Measurements from ENCODE around the gene MYL4. TPM values are rescaled to one million over a fixed set of nuclear protein-coding genes. Genes with fewer than 3 reads are reported as not detected.
A peak's percentile ranks its signal among the peaks of the same experiment; 100 is the strongest.

The MYL4 gene
- total and polyA plus RNA-seq, 10 of the 15 experiments (the other 5 are each of a cell fraction or from before 2014, with no cell fraction given): 0.23 to 1.6 (median 0.58) TPM; not detected in 3

- TF ChIP-seq CUX1 (IDR thresholded peaks at IDR 0.05; ENCODE audit: insufficient replicate concordance, low read depth, low read length): no peak
- no peak for TF ChIP-seq TCF12 (IDR thresholded peaks at IDR 0.05; ENCODE audit: low read depth, low read length)
- no peak for TF ChIP-seq NRF1 (conservative IDR thresholded peaks at IDR 0.05; ENCODE audit: low read depth, low read length)
- TF ChIP-seq CHD1 (IDR thresholded peaks at IDR 0.05; ENCODE audit: low read depth, low read length): no peak
- no peak for TF ChIP-seq SUZ12 (IDR thresholded peaks at IDR 0.05; ENCODE audit: unreplicated experiment)
- TF ChIP-seq BCL11A (IDR thresholded peaks at IDR 0.05; ENCODE audit: low read depth, low read length): peak; percentile 45; the same call in 1 of the 2 replicates
- TF ChIP-seq RBBP5 (conservative IDR thresholded peaks at IDR 0.05): no peak
- no peak; the same call in 1 of the 2 replicates for TF ChIP-seq ZNF687 (IDR thresholded peaks at IDR 0.05)
- no peak for TF ChIP-seq TCF3 (IDR thresholded peaks at IDR 0.05; ENCODE audit: borderline replicate concordance, insufficient read depth, low read depth, low read length)
- peak; percentile 27 for TF ChIP-seq JUNB (IDR thresholded peaks at IDR 0.05)
- no peak for TF ChIP-seq CTCF (IDR thresholded peaks at IDR 0.05 in 2 of 3, conservative IDR thresholded peaks at IDR 0.05 in 1 of 3; ENCODE audit: control insufficient read depth in 2 of 3, extremely low read depth in 1 of 3, insufficient read depth in 1 of 3, low read depth in 3 of 3, low read length in 3 of 3)
- no peak for TF ChIP-seq MXI1 (IDR thresholded peaks at IDR 0.05; ENCODE audit: low read depth, low read length)
- TF ChIP-seq SREBF1 (IDR thresholded peaks at IDR 0.05; ENCODE audit: low read length): no peak
- no peak; the same call in 1 of the 2 replicates for TF ChIP-seq ZNF207 (IDR thresholded peaks at IDR 0.05; ENCODE audit: borderline replicate concordance)
- TF ChIP-seq RELA (IDR thresholded peaks at IDR 0.05; ENCODE audit: borderline replicate concordance, partially characterized antibody): no peak
- TF ChIP-seq JUND (IDR thresholded peaks at IDR 0.05; ENCODE audit: low read depth, low read length): no peak
- TF ChIP-seq STAT1 (conservative IDR thresholded peaks at IDR 0.05): no peak
These were observed 4.3 kb upstream of the MYL4 start (continued) for GRCh38 chr17:47204722-47205418.

Data from GM12878 (cell line).